GM19351 (cell line): ENCODE data around the gene LRRN2.

ENCODE experiments used
- ATAC-seq: cut with Tn5 transposase; IDR thresholded peaks from one replicate; pipeline ENCODE4 v1.9.1; 2021; ENCODE audit warnings: mild to moderate bottlenecking, moderate library complexity; ENCODE audit not compliant: unreplicated experiment

The LRRN2 gene

DNA sequence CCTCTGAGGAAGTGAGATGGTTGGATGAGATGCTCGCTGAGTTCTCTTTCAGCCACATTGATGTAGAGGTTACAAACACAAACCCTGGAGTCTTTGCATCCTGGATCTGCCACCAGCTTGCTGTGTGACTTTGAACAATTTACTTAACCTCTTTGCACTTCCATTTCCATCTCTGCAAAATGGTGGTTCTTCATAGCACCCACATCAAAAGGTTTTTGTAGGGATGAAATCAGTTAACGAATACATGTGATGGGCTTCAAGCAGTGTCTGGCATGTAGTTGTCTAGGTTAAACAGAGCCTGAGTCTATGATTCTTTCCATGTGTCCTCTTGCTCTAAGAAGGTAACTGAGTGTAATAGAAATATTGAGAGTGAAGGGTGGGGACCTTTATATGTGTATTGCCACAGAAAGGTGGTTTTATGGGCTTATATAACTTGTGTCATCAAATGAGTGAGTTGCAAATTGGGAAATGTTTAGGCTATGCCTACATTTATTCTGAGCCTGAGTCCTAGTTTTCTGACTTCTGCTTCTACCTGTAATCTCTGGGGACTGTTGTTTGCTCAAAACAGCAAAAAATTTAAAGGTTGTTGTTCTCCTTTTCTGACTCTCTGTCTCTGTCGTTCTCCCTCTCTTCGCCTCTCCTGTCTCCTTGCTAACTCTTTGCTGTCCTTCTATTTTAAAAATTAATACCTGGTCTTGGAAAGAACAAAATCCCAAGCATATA lies 27.3 kb upstream of the LRRN2 start:
- ATAC-seq, result no peak

DNA sequence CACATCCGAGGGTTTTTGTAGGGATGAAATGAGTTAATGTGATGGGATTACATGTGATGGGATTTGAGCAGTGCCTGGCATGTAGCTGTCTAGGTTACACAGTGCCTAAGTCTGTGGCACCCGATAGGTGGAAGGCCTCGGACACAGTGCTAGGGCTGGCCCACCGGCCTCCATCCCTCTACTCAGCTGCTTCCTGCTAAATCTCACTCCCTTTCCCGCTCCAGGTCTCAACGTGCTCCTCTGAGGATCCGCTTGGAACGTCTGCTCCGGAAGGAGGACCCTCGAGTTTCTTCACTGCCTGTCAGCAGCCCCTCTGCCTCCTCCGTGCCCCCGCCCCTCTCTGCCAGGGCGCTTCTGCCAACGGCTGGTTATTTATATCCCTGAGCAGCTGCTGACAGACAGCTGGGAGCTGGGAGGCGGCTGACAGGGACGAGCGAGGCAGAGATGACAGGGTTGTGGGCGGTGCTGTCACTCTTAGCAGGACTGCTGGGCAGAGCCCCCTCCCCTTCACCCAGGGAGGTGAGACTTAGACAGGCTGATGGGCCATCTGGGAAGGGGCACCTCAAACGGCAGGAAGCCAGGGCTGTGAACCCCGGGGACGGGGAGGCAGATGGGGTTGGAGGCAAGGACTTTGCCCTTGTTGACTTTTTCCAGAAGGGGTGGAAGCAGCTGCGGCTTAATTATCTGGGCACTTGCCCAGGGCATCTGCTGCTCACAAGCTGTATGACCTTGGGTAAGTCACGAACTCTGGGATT lies 26.6 kb upstream of the LRRN2 start:
- ATAC-seq, result no peak

DNA sequence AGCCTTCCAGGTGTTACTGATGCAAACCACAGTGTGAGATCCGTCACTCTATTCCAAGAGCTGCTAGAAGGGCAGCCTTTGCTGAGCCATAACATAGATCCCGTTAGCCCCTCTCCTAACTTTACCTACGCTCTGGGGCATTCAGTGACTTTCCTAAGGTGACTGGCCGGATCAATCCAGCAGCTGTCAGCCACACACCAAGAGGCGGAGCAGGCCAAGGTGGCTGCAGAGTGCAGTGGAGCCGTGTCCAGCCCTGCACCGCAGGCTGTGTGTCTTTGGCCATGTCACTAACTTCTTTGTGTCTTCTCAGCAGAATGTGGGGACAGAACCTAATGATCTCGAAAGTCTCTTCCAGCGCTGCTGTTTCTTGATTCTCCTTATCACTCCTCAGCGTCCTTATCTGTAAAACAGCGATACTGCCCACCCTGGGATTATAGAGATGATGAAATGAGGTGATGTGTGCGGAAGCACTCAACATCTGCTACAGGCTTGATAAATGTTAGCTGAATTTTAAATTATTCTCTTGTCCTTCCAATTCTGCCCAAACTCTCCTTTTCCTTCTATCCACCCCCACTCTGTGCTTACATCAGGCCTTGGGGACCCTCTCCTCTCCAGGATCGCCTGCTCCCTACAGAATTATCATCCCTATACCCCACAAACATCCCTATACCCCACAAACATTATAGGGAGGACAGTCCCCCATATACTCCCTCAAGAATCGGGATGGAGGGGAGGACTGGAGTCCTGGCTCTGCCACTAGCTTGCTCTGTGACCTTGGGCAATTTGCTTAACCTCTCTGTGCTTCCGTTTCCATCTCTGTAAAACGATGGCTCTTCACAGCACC lies 25.8 kb upstream of the LRRN2 start:
- ATAC-seq, result no peak

DNA sequence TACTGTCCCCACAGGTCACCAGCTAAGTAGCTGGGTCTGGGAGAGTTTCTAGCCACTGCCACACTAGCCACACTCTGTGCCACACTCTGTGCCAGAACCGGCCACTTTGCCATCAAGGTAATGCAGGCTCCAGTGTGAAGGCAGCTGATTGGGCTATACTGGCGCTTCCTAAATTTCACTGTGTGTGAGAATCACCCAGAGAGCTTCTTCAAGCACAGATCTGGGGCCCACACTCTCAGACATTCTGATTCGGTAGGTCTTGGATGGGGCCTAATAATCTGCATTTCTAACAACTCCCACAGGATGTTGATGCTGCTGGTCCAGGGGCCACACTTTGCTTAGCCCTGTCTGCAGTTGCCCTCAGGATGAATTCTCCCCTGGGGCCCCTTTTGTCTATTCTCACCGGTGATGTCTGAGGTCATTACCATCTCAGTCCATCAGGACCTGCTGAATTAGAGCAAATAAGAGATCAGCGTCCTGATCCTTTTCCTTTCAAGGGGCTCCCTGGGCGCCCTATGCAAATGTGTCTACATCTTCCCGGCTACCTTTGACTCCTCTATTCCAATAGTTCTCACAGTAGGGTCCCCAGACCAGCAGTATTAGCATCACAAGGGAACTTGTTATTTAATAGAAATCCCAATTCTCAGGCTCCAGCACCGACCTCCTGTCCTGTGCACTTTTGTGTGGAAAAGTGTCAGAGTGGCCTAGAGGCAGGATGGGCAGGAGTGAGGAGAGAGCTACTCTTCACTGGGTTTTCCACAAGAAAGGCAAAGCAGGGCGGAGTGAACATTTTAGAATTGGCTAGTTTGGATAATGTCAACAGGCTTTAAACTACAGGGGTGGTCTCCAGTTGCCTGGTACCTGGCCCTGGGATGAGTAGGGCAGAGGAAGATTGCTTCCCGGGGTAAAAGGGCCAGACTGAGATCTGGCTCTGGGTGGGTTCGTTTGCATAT lies 24.7 kb upstream of the LRRN2 start:
- ATAC-seq, result no peak

DNA sequence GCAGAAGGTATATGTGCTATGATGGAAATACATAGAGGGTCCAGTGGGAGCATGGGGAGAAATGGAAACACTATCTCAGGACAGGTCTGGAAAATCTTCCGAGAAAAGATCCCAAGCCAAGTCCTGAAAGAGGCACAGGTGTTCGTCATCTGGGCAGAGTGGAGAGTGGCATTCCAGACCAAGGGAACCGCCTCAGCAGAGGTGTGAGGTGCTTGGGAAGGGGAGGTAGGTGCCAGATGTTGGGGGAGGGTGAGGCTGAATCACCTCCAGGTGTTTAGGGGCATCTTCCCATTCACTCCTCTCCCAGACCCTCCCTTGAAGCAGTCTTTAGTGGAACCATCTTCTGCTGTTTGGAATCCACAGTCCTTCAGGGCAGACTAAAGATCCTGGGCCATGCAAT lies 23.5 kb upstream of the LRRN2 start:
- ATAC-seq, result no peak

DNA sequence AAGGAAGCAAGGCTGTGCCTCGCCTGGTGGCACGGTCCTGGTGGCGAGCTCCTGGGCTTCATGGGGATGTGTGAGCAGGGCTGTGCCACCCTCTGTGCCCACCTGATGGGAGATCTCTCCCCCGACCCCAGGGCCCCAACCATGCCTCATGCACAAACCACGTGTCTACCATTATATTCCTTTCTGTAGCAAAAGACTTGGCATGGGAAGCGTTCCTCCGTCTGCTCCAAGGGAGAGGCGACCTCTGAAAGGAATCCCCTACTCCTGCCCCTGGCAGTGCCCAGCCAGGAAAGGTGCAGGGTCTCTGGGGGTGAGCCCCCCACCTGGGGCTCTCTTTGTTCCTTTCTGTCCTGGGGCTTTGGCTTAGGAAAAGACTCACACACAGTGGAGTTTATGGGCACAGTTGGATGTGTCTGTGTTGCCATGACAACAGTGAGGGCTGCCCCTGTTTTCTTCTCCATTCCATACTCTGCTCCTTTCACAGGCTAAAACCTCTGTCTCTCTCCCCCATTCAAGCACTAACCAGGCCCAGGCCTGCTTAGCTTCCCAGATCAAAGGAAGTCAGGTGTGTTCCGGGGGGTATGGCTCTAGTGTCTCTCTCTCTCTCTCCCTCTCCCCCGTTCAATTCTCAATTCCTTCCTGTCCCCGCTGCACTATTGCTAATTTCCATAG lies 21.4 kb upstream of the LRRN2 start:
- ATAC-seq, result no peak

DNA sequence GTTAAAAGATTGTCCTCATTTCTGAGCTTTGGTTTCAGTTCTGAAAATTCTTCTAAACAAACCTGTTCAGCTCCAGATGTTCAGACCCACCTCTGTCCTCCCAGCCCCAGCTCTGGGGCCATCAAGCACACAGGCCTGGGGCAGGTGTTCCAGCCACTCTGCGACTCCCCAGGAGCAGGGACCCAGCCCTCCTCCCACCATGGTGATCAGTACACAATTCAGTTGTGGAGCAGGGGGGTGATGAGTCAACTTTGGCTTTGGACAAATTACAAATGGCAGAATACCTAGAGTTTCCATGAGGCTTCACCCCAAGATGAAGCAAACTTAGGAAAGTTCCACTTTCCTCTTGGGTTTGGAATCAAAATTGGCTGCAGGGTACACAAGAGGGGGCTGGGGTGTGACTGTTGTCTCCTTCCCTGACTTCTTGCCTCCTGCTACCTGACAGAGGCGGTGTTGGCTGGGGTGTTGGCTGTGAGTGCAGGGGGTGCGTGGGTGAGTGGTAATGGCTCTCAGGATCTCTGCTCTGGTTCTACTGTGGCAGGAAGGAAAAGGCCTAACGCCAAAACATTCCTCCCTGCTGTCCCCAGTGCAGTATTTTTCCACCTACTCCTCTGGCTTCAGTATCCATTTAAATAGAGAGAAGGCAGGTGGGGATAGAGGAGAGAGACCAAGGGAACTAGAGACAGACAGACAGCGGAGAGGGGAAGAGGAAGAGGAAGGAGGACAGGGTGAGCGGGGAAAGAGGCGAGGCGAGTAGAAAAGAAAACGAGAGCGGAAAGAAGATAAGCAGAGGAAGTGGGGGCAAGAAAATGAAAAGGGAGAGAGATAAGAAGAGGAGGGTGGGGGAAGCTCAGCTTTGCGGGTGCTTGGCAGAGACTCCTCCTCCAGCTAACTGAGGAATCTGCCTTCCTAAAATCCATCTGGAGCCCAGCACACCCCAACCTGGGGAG lies 20.6 kb upstream of the LRRN2 start:
- no peak for ATAC-seq

DNA sequence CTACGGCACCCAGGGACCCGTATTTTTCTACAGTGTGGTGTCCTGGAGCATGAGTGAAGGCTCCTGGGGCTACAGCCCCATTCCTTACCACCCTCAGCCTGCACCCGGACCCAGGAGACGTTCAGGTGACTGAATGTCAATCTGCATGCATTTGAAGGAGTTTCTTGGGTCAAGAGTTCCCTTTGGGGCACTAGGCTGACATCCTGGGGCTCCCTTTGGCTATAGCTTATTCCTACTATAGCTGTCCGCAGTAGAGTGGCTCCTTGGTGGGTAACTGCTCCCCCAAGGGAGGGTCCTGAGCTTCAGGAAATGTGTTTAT lies 19.9 kb upstream of the LRRN2 start:
- no peak for ATAC-seq

DNA sequence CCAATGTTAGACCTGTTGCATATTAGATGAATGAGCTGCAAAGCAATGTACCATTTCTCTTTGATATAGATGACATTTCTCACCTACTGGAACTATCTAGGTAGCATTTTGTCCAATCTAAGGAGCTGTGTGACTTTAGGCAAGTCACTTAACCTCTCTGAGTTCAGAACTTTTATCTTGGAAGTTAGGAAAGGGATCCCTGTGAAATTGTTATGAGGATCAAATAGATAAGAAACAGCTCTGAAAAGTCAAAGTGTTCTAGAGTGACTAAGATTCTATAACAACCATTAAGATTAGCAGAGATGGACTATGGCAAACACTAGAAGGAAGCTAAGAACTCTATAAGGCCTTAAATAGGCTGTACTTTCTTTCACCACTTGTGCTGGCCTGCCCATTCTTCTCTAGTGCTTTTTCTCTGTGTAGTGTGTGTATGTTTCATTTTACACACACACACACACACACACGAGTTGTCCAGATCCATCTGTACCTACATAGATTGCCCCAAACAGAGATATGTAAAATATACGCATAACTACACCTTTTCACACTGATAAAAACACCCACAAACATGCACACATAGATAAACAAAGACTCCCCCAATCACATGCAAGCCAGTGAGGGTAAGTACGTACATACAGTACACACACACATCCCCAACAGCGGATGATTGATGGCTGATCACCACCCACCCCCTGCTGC lies 19.4 kb upstream of the LRRN2 start:
- no peak for ATAC-seq

DNA sequence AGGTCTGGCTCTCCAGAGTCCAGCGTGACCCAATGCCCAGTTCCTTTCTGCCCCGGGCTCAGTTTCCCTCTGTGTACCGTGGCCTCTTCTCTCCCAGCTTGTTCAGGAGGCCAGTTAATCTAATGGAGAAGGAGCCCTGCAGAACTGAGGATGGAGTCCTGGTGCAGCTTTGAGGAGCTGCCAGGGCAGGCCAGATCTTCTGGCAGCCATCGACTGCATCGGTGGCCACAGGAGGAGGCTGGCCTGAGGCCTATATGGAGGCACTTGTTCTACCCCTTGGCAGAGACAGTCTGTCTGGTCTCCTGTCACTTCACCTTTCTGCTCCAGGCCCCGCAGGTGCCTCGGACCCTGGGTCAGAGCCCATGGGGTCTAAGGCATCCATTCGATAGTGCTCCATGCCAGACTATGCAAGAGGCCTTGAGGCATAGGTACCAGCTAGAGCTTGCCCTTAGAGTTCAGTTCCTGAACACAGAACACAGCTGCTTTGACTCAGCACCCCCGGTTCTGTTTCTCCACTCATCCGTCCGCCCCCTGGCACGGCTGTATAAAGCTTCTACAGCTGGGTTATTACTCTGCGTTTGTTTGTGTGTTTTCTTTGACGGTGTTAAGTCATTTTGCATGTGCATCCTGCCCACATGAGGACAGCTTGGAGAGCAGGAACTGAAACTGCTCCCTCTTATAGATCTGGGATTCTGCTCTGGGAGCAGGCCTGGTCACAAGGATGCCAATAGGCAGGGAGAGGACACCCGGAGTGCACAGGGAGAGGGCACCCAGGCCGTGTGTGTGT lies 18.5 kb upstream of the LRRN2 start:
- ATAC-seq, result no peak

DNA sequence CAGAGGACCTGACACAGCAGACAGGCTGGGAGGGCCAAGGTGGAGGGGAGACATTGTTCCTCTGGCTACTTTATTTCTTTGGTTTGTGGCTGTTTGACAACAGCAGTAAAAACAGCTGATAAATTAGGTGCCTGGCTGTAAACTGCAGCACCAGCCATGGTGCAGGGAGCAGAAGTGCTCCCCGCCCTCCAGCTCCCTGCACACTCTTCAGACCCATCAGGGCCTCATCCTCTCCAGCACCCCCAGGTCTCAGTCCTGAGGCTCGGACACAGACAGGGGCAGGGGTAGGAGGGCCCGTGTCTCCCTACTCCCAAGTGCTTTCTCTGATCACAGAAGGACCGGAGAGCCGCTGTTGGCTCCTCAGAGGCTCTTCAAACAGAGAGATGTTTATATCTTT lies 17.7 kb upstream of the LRRN2 start:
- no peak for ATAC-seq

DNA sequence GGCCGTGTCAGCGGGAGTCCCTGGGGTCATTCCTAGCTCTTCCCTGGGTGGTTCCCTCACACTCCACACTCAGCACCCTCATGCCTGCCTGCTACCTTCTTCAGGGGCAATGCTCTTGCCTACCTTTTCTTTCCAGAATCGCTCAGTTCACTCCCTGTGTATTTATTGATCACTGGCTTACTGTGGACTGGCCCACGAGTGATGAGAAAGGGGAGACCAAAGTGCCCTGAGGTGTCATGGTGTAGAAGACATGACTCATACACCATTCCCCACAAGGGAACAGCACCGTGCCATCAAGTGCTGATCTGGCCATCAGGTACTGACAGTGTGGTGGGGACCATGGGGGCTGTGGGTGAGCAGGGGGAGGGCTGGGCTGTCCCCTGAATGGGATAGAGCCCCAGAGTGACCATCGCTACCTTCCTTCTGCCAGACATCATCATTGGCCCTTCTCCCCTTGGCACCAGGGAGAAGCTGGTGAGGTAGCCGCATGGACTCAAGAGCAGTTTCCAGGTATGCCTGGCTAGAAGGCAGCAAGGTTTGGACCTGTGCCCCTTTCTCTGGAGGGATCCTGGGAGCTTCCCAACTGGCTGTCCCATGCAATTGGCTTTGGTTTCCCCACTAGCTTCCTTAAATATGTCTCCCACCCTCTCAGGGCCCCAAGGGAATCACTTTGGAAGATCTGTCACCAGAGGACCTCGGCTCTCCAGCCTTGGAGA lies 17.2 kb upstream of the LRRN2 start:
- ATAC-seq, result no peak

DNA sequence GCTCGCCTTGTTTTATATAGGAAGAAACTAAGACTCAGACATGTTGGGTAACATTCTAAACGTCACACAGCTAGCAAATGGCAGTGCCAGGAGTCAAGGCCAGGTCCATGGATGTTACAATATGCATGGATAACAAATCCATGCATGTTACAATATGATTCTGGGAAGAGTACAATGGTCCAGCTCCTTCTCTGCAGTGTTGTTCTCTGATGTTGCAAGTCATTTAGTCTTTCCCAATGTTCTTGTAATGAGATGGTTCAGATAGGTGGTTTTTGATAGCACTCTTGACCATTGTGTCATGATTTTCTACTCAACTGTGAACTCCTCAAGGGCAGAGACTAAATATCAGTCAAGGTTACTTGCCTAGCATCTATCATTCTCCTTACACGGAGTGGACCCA lies 15.7 kb upstream of the LRRN2 start:
- no peak for ATAC-seq

DNA sequence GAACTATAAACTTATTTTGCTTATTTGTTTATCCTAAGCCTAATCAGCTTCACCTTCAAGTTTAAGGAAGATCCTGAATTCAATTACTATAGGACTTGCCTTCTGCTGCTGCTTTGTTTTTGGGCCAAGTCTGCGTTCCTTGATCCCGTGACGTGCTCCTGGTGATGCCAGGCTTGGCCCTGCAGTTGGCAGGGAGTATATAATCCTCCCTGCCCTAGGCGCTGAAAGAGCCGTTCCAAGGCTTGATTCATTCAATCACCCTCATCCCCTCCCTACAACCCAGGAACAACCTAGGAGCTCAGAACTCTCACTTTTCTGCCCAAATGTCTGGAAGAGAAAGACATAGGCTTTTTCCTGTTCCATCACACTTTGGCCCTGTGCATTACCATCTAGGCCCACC lies 12.4 kb upstream of the LRRN2 start:
- no peak for ATAC-seq

DNA sequence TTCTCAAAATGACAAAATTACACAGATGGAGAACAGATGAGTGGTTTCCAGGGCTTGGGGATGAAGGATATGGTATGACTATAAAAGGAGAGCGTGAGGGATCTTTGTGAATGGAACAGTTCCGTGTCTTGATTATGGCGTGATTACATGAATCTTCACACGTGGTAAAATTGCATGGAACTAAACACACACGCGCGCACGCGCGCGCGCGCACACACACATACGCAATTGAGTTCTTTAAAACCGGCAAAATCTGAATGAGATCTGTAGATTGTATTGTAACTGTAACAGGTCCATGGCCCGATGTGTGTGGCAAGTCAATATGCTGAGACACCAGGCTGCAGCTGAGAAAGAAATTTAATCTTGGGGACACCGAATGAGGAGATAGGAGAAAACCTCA lies 11.1 kb upstream of the LRRN2 start:
- ATAC-seq, result no peak

DNA sequence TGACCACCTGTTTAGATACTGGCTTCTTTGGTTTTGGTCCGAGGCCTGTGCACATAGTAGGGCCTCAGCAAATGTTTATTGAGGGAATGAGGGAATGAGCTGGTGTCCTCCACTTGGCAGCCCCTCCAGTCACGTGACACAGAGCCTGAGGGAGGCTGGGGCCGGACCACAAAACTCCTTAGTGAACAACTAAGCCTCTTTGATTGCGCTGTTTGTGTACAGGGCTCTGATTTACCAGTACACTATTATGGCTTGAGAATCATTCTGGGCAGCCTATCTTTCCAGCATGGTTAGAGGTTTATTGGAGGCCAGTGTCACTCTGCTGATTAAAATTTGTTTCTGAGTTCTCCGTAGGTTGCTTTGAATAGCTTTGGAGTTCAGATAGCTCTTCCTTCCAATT lies 10.2 kb upstream of the LRRN2 start:
- ATAC-seq, result no peak

DNA sequence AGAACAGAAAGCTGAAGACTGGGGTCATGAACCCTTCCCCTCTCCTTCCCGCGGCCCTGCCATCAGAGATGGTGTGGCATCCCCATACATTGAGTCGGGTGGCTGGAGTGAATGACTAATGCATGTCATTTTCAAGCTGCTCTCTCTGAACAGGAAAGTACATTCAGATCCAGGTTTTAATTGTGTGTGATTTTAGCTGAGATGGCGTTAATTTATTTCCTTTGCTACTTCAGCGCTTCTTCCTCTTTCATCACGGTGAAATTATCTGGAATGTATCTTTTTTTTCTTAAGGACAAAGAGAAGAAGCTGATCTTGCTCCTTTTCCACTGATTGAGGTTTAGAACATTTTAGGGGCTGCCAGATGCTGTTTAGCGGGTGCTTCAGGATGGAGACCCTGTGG lies 8.6 kb upstream of the LRRN2 start:
- no peak for ATAC-seq
